HepG2 (cell line): ENCODE results near the gene POMP. TPM values are rescaled to one million over a fixed set of nuclear protein-coding genes. Genes with fewer than 3 reads are reported as not detected.

Experiments
- ATM ChIP-seq: fragments of 450-650 bp; IDR thresholded peaks from 2 replicates; pipeline ENCODE4 v1.7.1; 2017; ENCODE audit warnings: mild to moderate bottlenecking, borderline replicate concordance
- BATF2 ChIP-seq: sonication (generic); formaldehyde crosslinking; IDR thresholded peaks from 2 replicates; pipeline ENCODE4 v1.8.0; 2022; ENCODE audit warnings: mild to moderate bottlenecking, missing genetic modification reagents, moderate library complexity
- CREB1 ChIP-seq, 2 experiments: fragments of 450-650 bp in 1 of 2; IDR thresholded peaks; 2 replicates each; pipeline ENCODE4 v1.6.1; 2016 to 2017; ENCODE audit warnings: control low read depth in 1 of 2, mild to moderate bottlenecking in 1 of 2, missing compliant biosample characterization in 1 of 2, missing genetic modification characterization in 1 of 2
- EED ChIP-seq: sonication (generic); formaldehyde crosslinking; IDR thresholded peaks from 2 replicates; pipeline ENCODE4 v1.5.0; 2020; ENCODE audit warnings: mild to moderate bottlenecking, missing genetic modification reagents
- FLYWCH1 ChIP-seq: sonication (generic); formaldehyde crosslinking; IDR thresholded peaks from 2 replicates; pipeline ENCODE4 v1.8.1; 2023; ENCODE audit warnings: mild to moderate bottlenecking, missing genetic modification reagents
- FUBP1 ChIP-seq: sonication (generic); formaldehyde crosslinking; IDR thresholded peaks from 2 replicates; pipeline ENCODE4 v1.5.1; 2020; ENCODE audit warnings: missing genetic modification reagents, mild to moderate bottlenecking, borderline replicate concordance
- GPBP1L1 ChIP-seq: sonication (generic); formaldehyde crosslinking; IDR thresholded peaks from 2 replicates; pipeline ENCODE4 v1.5.0; 2020; ENCODE audit warnings: mild to moderate bottlenecking, missing genetic modification reagents
- GTF3A ChIP-seq: sonication (generic); formaldehyde crosslinking; conservative IDR thresholded peaks from 2 replicates; pipeline ENCODE4 v1.4.0; 2020; ENCODE audit warnings: mild to moderate bottlenecking, missing genetic modification reagents
- HNRNPL ChIP-seq: fragments of 200-400 bp; formaldehyde crosslinking; IDR thresholded peaks from 2 replicates; pipeline ENCODE4 v1.6.1; 2017; ENCODE audit warnings: mild to moderate bottlenecking, low read depth, low read length
- KLF11 ChIP-seq: IDR thresholded peaks from 2 replicates; pipeline ENCODE4 v1.6.1; 2016; ENCODE audit warnings: missing compliant biosample characterization
- MBD4 ChIP-seq: IDR thresholded peaks from 2 replicates; pipeline ENCODE4 v1.6.1; 2012; ENCODE audit warnings: low read length, inconsistent platforms, borderline replicate concordance
- MED1 ChIP-seq: sonication (generic); formaldehyde crosslinking; IDR thresholded peaks from 2 replicates; pipeline ENCODE4 v1.4.0; 2020; ENCODE audit warnings: missing genetic modification reagents
- NFE2 ChIP-seq: sonication (generic); formaldehyde crosslinking; IDR thresholded peaks from 2 replicates; pipeline ENCODE4 v1.4.0; 2020; ENCODE audit warnings: missing genetic modification reagents
- PAF1 ChIP-seq: IDR thresholded peaks from 2 replicates; pipeline ENCODE4 v1.6.1; 2016; ENCODE audit warnings: missing genetic modification reagents, missing compliant biosample characterization
- PAX8 ChIP-seq: sonication (generic); formaldehyde crosslinking; IDR thresholded peaks from 2 replicates; pipeline ENCODE4 v1.8.0; 2022; ENCODE audit warnings: mild to moderate bottlenecking, missing genetic modification reagents, borderline replicate concordance
- SAP130 ChIP-seq: IDR thresholded peaks from 2 replicates; pipeline ENCODE4 v1.6.1; 2016; ENCODE audit warnings: low read depth
- SP1 ChIP-seq, 2 experiments: fragments of 450-650 bp in 1 of 2; sonication (generic) in 1 of 2; formaldehyde crosslinking in 1 of 2; IDR thresholded peaks; 2 replicates each; pipeline versions ENCODE4 v1.4.0 to v1.6.1; 2016 to 2020; ENCODE audit warnings: missing genetic modification reagents in 1 of 2
- SRSF1 ChIP-seq: fragments of 200-400 bp; formaldehyde crosslinking; optimal IDR thresholded peaks from 2 replicates; pipeline ENCODE3; 2017; ENCODE audit warnings: mild to moderate bottlenecking, low read depth, low read length, moderate library complexity
- SRSF4 ChIP-seq: fragments of 200-400 bp; formaldehyde crosslinking; IDR thresholded peaks from one replicate; pipeline ENCODE4 v1.6.1; 2018; ENCODE audit warnings: mild to moderate bottlenecking, low read depth, low read length, moderate library complexity; ENCODE audit not compliant: poor library complexity, severe bottlenecking
- THRA ChIP-seq: sonication (generic); formaldehyde crosslinking; IDR thresholded peaks from 2 replicates; pipeline ENCODE4 v1.4.0; 2020; ENCODE audit warnings: missing genetic modification reagents, borderline replicate concordance
- ZNF451 ChIP-seq: sonication (generic); formaldehyde crosslinking; IDR thresholded peaks from 2 replicates; pipeline ENCODE4 v1.5.0; 2020; ENCODE audit warnings: mild to moderate bottlenecking, missing genetic modification reagents
- ZNF460 ChIP-seq: sonication (generic); formaldehyde crosslinking; IDR thresholded peaks from 2 replicates; pipeline ENCODE4 v1.5.1; 2020; ENCODE audit warnings: missing genetic modification reagents, mild to moderate bottlenecking, borderline replicate concordance
- ZNF607 ChIP-seq: sonication (generic); formaldehyde crosslinking; IDR thresholded peaks from 2 replicates; pipeline ENCODE4 v1.5.1; 2020; ENCODE audit warnings: missing genetic modification reagents, mild to moderate bottlenecking, borderline replicate concordance
- ZNF768 ChIP-seq: sonication (generic); formaldehyde crosslinking; IDR thresholded peaks from 2 replicates; pipeline ENCODE4 v1.4.0; 2020; ENCODE audit warnings: missing genetic modification reagents
- ZSCAN25 ChIP-seq: sonication (generic); formaldehyde crosslinking; IDR thresholded peaks from 2 replicates; pipeline ENCODE4 v1.8.0; 2022; ENCODE audit warnings: mild to moderate bottlenecking, missing genetic modification reagents
- polyA plus RNA-seq, 8 experiments: library from polyadenylated mRNA; depleted of rRNA in 3 of 8; stranded (reverse) in 7 of 8; unstranded in 1 of 8; fragments of >200 nt; fragmentation: Illumina TruSeq in 4 of 8; extraction: Trizol in 4 of 8; gene quantifications; 2 replicates each; pipeline versions ENCODE4 v1.2.1 to v1.2.3, GENCODE V29; 2011 to 2016; ENCODE audit warnings: low read depth in 4 of 8, missing spikeins in 1 of 8, mixed read lengths in 1 of 8; ENCODE audit not compliant: insufficient read depth in 1 of 8
- total RNA-seq, 5 experiments: library from RNA; depleted of rRNA; stranded (reverse); fragments of >200 nt; fragmentation: Illumina TruSeq; extraction: Trizol; gene quantifications; 2 replicates each; pipeline ENCODE4 v1.2.3, GENCODE V29; 2016; ENCODE audit warnings: low read depth in 1 of 5

POMP gene
- total and polyA plus RNA-seq, 2 of the 13 experiments (the other 11 are each of a cell fraction or from before 2014, with no cell fraction given), result 30.6 to 118 TPM

GRCh38 chr13:28658796-28659620, at the start of gene POMP (continued):
- TF ChIP-seq PAF1 (CRISPR knock-in tag), result no peak
- TF ChIP-seq FUBP1 (CRISPR knock-in tag), result no peak
- TF ChIP-seq HNRNPL, result 0 out of 2 replicates have a peak, but pooled peaks have one; percentile 44
- 0 out of 2 replicates have a peak, but pooled peaks have one; percentile 68 for TF ChIP-seq ZSCAN25
- TF ChIP-seq SAP130, result peak; percentile 97
- peak; percentile 96 for TF ChIP-seq SRSF1
- peak; percentile 61 for TF ChIP-seq MED1 (CRISPR knock-in tag)
- TF ChIP-seq NFE2 (CRISPR knock-in tag), result no peak
- TF ChIP-seq SRSF4, result no peak
- no peak; the same call in 1 of the 2 replicates for TF ChIP-seq KLF11 (CRISPR knock-in tag)
- no peak for TF ChIP-seq GPBP1L1 (CRISPR knock-in tag)
- peak; percentile 44; the same call in 1 of the 2 replicates for TF ChIP-seq THRA (CRISPR knock-in tag)
- TF ChIP-seq FLYWCH1 (CRISPR knock-in tag), result no peak
- no peak for TF ChIP-seq ATM
- 0 out of 2 replicates have a peak, but pooled peaks have one; percentile 51 for TF ChIP-seq ZNF451
- no peak for TF ChIP-seq SP1 (IDR thresholded peaks at IDR 0.05)
- TF ChIP-seq SP1 (CRISPR knock-in tag; IDR thresholded peaks at IDR 0.05), result peak; percentile 31; the same call in 1 of the 2 replicates
- TF ChIP-seq ZNF460 (CRISPR knock-in tag), result peak; percentile 9; the same call in 1 of the 2 replicates
- peak; percentile 65; the same call in 1 of the 2 replicates for TF ChIP-seq CREB1 (IDR thresholded peaks at IDR 0.05)
- TF ChIP-seq CREB1 (CRISPR knock-in tag; IDR thresholded peaks at IDR 0.05), result peak; percentile 84
- no peak for TF ChIP-seq BATF2
- peak; percentile 59; the same call in 1 of the 2 replicates for TF ChIP-seq ZNF768 (CRISPR knock-in tag)
- no peak for TF ChIP-seq GTF3A
- TF ChIP-seq ZNF607 (CRISPR knock-in tag), result no peak
- TF ChIP-seq MBD4, result no peak
- TF ChIP-seq EED, result 0 out of 2 replicates have a peak, but pooled peaks have one; percentile 70
- TF ChIP-seq PAX8 (CRISPR knock-in tag), result no peak
